ENCODE results near the gene CHML.
"Not testable (repeated sequence)": the region's sequence is repeated elsewhere in the genome, so short reads cannot be mapped to it uniquely, and the experiment has no call there.

The CHML gene

GRCh38 chr1:241672301-241672700, 32.1 kb upstream of the CHML start:
- H3K27ac ChIP-seq, result no peak overlapping the region
- H3K36me3 ChIP-seq, result no peaks in the 10 kb centered on the region
- TF ChIP-seq, protein P1, sequence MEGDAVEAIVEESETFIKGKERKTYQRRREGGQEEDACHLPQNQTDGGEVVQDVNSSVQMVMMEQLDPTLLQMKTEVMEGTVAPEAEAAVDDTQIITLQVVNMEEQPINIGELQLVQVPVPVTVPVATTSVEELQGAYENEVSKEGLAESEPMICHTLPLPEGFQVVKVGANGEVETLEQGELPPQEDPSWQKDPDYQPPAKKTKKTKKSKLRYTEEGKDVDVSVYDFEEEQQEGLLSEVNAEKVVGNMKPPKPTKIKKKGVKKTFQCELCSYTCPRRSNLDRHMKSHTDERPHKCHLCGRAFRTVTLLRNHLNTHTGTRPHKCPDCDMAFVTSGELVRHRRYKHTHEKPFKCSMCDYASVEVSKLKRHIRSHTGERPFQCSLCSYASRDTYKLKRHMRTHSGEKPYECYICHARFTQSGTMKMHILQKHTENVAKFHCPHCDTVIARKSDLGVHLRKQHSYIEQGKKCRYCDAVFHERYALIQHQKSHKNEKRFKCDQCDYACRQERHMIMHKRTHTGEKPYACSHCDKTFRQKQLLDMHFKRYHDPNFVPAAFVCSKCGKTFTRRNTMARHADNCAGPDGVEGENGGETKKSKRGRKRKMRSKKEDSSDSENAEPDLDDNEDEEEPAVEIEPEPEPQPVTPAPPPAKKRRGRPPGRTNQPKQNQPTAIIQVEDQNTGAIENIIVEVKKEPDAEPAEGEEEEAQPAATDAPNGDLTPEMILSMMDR (IDR thresholded peaks at IDR 0.05; ENCODE audit: low read depth, low read length), result no peak
- H3K27me3 ChIP-seq (ENCODE audit: insufficient read depth, low read depth, severe bottlenecking), result peaks cover 82% of the 10 kb centered on the region
- H3K4me3 ChIP-seq (ENCODE audit: low read depth, low read length), result no peak overlapping the region
- no peak for DNase-seq
- no peaks in the 10 kb centered on the region for H3K9me3 ChIP-seq (ENCODE audit: severe bottlenecking)

- no peak for DNase-seq
Observed at GRCh38 chr1:241666419-241666818, 26.2 kb upstream of the CHML start.

GRCh38 chr1:241660424-241660972, 20.3 kb upstream of the CHML start:
- no peak overlapping the region for H3K4me3 ChIP-seq (ENCODE audit: low read depth, low read length)
- peaks cover 10% of the 10 kb centered on the region for H3K27me3 ChIP-seq (ENCODE audit: insufficient read depth, low read depth, severe bottlenecking)
- no peak overlapping the region for H3K27ac ChIP-seq
- DNase-seq, result no peak
- H3K36me3 ChIP-seq, result no peaks in the 10 kb centered on the region
- peaks cover 4% of the 10 kb centered on the region for H3K9me3 ChIP-seq (ENCODE audit: severe bottlenecking)
- TF ChIP-seq, protein P1 (IDR thresholded peaks at IDR 0.05; ENCODE audit: low read depth, low read length), result no peak

More at GRCh38 chr1:241666419-241666818, 26.2 kb upstream of the CHML start:
- TF ChIP-seq, protein P1 (IDR thresholded peaks at IDR 0.05; ENCODE audit: low read depth, low read length), result no peak
- Histone ChIP-seq H3K4me3 (ENCODE audit: low read depth, low read length) (no peak overlapping the region), H3K27me3 (ENCODE audit: insufficient read depth, low read depth, severe bottlenecking) (peaks cover 46% of the 10 kb centered on the region), H3K27ac (no peak overlapping the region), H3K36me3 (no peaks in the 10 kb centered on the region), H3K9me3 (ENCODE audit: severe bottlenecking) (no peaks in the 10 kb centered on the region)

- H3K9me3 ChIP-seq (ENCODE audit: severe bottlenecking); DNase-seq; H3K27ac ChIP-seq; H3K36me3 ChIP-seq; H3K4me3 ChIP-seq (ENCODE audit: low read depth, low read length): not testable (repeated sequence)
- H3K27me3 ChIP-seq (ENCODE audit: insufficient read depth, low read depth, severe bottlenecking), result peaks cover 17% of the 10 kb centered on the region
Observed at GRCh38 chr1:241659016-241659415, 18.8 kb upstream of the CHML start.

- TF ChIP-seq, protein P1 (IDR thresholded peaks at IDR 0.05; ENCODE audit: low read depth, low read length), result no peak
- no peak overlapping the region for H3K27ac ChIP-seq
- no peak for DNase-seq
- H3K36me3 ChIP-seq, result no peaks in the 10 kb centered on the region
- H3K4me3 ChIP-seq (ENCODE audit: low read depth, low read length), result no peak overlapping the region
- peaks cover 21% of the 10 kb centered on the region for H3K27me3 ChIP-seq (ENCODE audit: insufficient read depth, low read depth, severe bottlenecking)
- peaks cover 4% of the 10 kb centered on the region for H3K9me3 ChIP-seq (ENCODE audit: severe bottlenecking)
Observed at GRCh38 chr1:241658081-241658793, 18.1 kb upstream of the CHML start.

GRCh38 chr1:241654641-241655040, 14.5 kb upstream of the CHML start:
- H3K9me3 ChIP-seq (ENCODE audit: severe bottlenecking), result peaks cover 4% of the 10 kb centered on the region
- DNase-seq, result no peak
- peaks cover 36% of the 10 kb centered on the region for H3K27me3 ChIP-seq (ENCODE audit: insufficient read depth, low read depth, severe bottlenecking)
- H3K27ac ChIP-seq, result no peak overlapping the region
- H3K36me3 ChIP-seq, result no peaks in the 10 kb centered on the region
- TF ChIP-seq, protein P1 (IDR thresholded peaks at IDR 0.05; ENCODE audit: low read depth, low read length), result no peak
- H3K4me3 ChIP-seq (ENCODE audit: low read depth, low read length), result no peak overlapping the region

All from WERI-Rb-1 (cell line).